Tibial artery (tissue), 4 donors: ENCODE measurements around the gene ZFP1.
"Not testable (repeated sequence)": the region's sequence is repeated elsewhere in the genome, so short reads cannot be mapped to it uniquely, and the experiment has no call there.

Source experiments
- DNase-seq, 2 donors: peaks; one replicate each; pipeline ENCODE4 v3.0.0-alpha.2; 2019
- H3K27ac ChIP-seq, 2 donors: fragments of 200-600 bp; sonication (generic) in 1 of 2; 1 replicate in 1 of 2; 2 replicates in 1 of 2; pipeline ENCODE4 v1.5.1; 2018 to 2019; ENCODE audit warnings: mild to moderate bottlenecking in 1 of 2
- H3K27me3 ChIP-seq, 2 donors: fragments of 200-600 bp; sonication (generic) in 1 of 2; one replicate each; pipeline versions ENCODE4 v1.5.1 to v1.6.0; 2016 to 2019
- H3K36me3 ChIP-seq, 3 donors: fragments of 200-600 bp; sonication (generic) in 2 of 3; one replicate each; pipeline ENCODE4 v1.5.1; 2016 to 2019; ENCODE audit warnings: mild to moderate bottlenecking in 2 of 3
- H3K4me1 ChIP-seq, 4 donors: fragments of 200-600 bp; sonication (generic) in 2 of 4; 1 replicate in 3 of 4; 2 replicates in 1 of 4; pipeline ENCODE4 v1.5.1; 2016 to 2019
- H3K4me3 ChIP-seq, 2 donors: fragments of 200-600 bp; sonication (generic) in 1 of 2; 1 replicate in 1 of 2; 2 replicates in 1 of 2; pipeline ENCODE4 v1.5.1; 2018 to 2019; ENCODE audit warnings: mild to moderate bottlenecking in 2 of 2
- H3K9me3 ChIP-seq, 3 donors: fragments of 200-600 bp; sonication (generic) in 1 of 3; one replicate each; pipeline ENCODE4 v1.5.1; 2016 to 2019
- intact Hi-C: fragments of 100-400 bp; cut with DNase I; formaldehyde crosslinking; loops from one replicate; pipeline ENCODE4 v1.15.0; 2023; ENCODE audit warnings: low total_unique reads
- TF ChIP-seq, protein P1 (sequence below), 2 experiments: fragments of 200-600 bp in 1 of 2; fragments of 450-650 bp in 1 of 2; IDR thresholded peaks; one replicate each; pipeline ENCODE4 v1.5.1; 2017 to 2019; ENCODE audit warnings: antibody characterized with exemption in 2 of 2, mild to moderate bottlenecking in 1 of 2, moderate library complexity in 1 of 2

Gene ZFP1

DNA sequence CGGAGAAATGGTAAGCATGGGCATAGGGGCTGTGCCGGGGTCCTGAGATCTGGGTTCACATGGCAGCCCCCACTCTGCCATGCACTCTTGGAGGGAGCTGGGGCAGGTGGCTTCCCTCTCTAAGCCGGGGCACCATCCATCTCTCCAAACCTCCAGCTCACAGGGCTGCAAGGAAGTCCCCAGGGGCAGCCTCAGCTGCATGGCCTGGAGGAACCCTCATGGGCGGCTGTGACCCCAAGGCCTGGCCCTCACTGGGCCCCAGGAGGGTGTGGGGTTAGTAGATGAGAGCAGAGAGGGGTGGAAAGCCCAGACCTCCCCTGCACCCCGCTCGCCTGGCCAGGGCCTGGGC lies 56.1 kb downstream of the ZFP1 start:
- peaks cover 0 to 18% (median 7%) of the 10 kb centered on the region in 4 donors for H3K4me1 ChIP-seq
- TF ChIP-seq, protein P1, sequence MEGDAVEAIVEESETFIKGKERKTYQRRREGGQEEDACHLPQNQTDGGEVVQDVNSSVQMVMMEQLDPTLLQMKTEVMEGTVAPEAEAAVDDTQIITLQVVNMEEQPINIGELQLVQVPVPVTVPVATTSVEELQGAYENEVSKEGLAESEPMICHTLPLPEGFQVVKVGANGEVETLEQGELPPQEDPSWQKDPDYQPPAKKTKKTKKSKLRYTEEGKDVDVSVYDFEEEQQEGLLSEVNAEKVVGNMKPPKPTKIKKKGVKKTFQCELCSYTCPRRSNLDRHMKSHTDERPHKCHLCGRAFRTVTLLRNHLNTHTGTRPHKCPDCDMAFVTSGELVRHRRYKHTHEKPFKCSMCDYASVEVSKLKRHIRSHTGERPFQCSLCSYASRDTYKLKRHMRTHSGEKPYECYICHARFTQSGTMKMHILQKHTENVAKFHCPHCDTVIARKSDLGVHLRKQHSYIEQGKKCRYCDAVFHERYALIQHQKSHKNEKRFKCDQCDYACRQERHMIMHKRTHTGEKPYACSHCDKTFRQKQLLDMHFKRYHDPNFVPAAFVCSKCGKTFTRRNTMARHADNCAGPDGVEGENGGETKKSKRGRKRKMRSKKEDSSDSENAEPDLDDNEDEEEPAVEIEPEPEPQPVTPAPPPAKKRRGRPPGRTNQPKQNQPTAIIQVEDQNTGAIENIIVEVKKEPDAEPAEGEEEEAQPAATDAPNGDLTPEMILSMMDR (IDR thresholded peaks at IDR 0.05): no peak
- no peak for DNase-seq
- H3K4me3 ChIP-seq: no peak overlapping the region
- H3K27me3 ChIP-seq: no peaks in the 10 kb centered on the region
- no peaks in the 10 kb centered on the region for H3K9me3 ChIP-seq
- H3K36me3 ChIP-seq: no peaks in the 10 kb centered on the region
- intact Hi-C loops: loop anchor here (5.0 kb wide), 1 partner anchor 203 kb away; no protein-coding TSS in a partner anchor
- H3K27ac ChIP-seq: no peak overlapping the region

DNA sequence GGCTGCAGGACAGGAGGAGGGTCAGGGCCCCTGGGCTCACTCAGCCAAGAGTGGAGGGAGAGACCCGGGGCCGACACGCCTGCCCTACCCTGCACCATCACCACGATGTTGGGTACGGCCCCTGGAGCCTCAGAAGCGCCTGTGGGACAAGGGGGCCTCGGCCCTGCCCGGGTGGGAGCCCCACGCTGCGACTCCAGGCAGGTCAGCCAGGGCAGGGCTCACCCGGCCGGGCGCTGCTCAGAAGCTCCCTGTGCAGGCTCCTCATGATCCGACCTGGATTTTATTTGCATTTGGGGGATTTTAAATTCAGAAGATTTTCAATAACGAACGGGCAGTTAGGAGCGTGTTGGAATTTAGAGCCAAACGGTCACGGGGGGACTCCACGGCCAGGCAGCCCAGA lies 56.6 kb downstream of the ZFP1 start:
- not testable (repeated sequence) for H3K9me3 ChIP-seq, DNase-seq, H3K36me3 ChIP-seq, H3K4me3 ChIP-seq, H3K27me3 ChIP-seq, H3K27ac ChIP-seq
- intact Hi-C loops: loop anchor here (5.0 kb wide), 1 partner anchor 202 kb away; no protein-coding TSS in a partner anchor
- H3K4me1 ChIP-seq: peaks cover 0 to 14% (median 7%) of the 10 kb centered on the region in 4 donors

DNA sequence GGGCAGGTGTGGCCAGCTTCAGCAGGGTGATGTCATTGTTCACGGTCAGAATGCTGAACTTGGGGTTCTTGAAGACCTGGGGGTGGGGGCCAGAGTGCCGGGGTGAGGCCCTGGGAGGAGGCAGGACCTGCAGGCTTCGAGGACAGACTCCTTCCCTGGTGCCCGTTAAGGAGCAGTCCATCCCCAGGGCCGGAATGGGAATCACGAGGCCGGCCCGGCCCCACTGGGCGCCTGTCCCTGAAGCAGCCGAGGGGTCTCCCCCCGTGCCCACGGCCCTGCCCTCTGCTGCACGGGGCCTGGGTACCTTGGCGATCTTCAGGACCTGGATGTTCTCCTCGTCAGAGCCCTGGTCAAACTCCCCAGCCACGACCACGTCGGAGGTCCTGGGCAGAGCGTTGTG lies 57.1 kb downstream of the ZFP1 start:
- H3K36me3 ChIP-seq, H3K27me3 ChIP-seq, H3K4me1 ChIP-seq, H3K27ac ChIP-seq, H3K9me3 ChIP-seq, DNase-seq, intact Hi-C loops, H3K4me3 ChIP-seq: not testable (repeated sequence)

DNA sequence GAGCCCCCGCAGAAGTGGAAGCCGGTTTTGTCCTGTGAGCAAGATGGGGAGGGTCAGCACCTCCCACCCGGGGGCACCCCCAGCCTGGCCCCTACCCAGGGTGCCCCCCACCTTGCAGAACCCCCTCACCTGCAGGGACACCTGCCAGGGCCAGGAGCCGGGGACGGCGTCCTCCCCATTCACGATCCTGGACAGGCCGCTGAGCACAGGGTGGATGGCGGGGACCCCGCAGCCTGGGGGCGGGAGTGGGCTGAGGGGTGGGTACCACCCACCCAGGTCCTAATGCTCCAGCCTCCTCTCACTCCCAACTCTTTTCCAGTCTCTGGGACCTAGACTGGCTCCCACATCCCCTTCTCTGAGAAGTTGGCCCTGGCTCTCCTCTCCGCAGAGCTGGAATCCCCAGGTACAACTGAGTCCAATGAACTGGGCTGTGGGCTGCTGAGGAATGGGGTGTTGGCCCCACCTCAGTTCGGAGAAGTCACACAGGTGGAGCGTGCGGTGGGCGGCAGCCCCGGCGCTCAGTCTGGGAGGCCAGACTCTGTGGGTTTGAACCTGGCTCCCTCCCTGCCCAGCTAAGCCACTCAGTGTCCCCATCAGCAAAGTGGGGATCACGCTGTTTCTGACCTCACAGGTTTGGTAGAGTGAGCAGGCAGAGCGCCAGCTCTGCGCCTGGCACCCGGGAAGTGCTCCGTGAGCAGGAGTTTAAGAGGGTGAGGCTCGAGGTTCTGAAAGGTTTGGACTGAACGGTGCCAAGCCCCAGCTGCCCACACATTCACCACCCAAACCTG lies 57.8 kb downstream of the ZFP1 start:
- DNase-seq, H3K27me3 ChIP-seq, H3K27ac ChIP-seq, H3K4me3 ChIP-seq, H3K36me3 ChIP-seq, H3K4me1 ChIP-seq, H3K9me3 ChIP-seq: not testable (repeated sequence)
- intact Hi-C loops: loop anchor here (2.0 kb wide), 1 partner anchor 19 kb away; no protein-coding TSS in a partner anchor

DNA sequence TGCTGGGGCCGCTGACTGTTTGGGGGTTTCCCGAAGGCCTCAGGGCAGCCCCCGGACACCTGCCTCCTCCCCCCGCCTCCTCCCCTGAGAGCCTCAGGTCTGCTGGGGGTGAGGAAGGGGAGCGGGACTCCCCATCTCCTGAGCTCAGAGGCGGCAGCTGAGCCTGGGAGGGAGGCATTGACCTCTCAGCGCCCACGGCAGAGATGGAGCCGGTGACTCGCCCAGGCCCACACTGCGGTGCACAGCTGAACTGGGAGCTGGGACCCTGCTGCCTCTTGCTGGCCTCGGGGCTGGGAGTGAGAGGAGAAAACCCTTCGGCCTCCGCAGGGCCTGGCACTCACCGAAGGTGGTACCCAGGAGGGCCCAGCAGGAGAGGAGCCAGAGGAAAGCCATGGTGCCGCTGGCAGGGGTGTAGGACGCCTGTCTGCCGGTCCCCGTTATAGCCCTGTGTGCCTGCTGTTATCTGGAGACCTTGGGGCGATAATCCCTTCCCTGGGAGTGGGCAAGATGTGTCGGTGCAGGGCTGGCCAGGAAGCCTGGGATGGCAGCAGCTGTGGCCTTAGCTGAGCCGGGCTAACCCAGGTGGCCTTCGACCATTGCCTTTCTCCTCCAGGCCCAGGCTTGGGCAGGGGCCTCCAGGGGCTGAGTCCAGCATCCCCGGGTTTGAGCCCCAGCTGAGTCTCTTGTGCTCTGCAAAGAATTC lies 58.6 kb downstream of the ZFP1 start, which contains the start of gene CTRB2:
TSS of gene CTRB2 (minus strand) at position 413 of the 703 bp plus-strand sequence. CDS start at position 393, 20 bp downstream.
- H3K4me1 ChIP-seq: no peaks in the 10 kb centered on the region
- no peak for DNase-seq
- H3K36me3 ChIP-seq: no peaks in the 10 kb centered on the region
- TF ChIP-seq, protein P1 (IDR thresholded peaks at IDR 0.05): no peak
- intact Hi-C loops: loop anchor here (2.0 kb wide), 1 partner anchor 18 kb away; no protein-coding TSS in a partner anchor
- no peaks in the 10 kb centered on the region for H3K9me3 ChIP-seq
- H3K4me3 ChIP-seq: no peak within 1 kb of the TSS
- no peak within 1 kb of the TSS for H3K27ac ChIP-seq
- no peaks in the 10 kb centered on the region for H3K27me3 ChIP-seq

DNA sequence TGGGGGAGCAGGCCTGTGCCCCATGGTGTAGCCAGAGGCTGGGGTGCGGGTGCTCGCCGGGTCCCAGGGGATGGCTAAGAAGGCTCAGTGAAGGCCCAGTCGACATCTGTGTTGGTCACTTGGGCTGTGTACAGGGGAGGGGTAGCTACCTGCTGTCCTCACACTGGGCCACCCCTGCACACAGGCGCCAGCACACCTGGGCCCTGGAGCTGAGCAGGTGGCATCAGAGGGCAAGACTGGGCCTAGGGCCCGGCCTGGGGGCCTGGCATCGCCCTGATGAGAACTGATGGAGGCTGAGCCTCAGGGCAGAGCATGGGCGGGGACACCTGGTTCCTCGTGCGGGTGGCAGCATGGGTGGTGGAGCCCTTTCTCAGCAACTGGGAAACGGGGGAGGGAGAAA lies 59.5 kb downstream of the ZFP1 start:
- intact Hi-C loops: loop anchor here (2.0 kb wide), 1 partner anchor 17 kb away; no protein-coding TSS in a partner anchor

More for the DNA sequence above, 59.5 kb downstream of the ZFP1 start:
- H3K9me3 ChIP-seq: no peaks in the 10 kb centered on the region
- no peak overlapping the region for H3K4me3 ChIP-seq
- H3K36me3 ChIP-seq: no peaks in the 10 kb centered on the region
- H3K4me1 ChIP-seq: no peaks in the 10 kb centered on the region
- H3K27me3 ChIP-seq: no peaks in the 10 kb centered on the region
- TF ChIP-seq, protein P1 (IDR thresholded peaks at IDR 0.05): no peak
- no peak for DNase-seq
- H3K27ac ChIP-seq: no peak overlapping the region
